Fibroblast of lung (primary cell): ENCODE data around the gene PRKCA.

Source experiments
- EZH2 ChIP-seq: IDR thresholded peaks from 2 replicates; pipeline ENCODE4 v1.5.1; 2012; ENCODE audit warnings: low read length, control low read depth, mild to moderate bottlenecking; ENCODE audit errors: missing control alignments
- TF ChIP-seq, protein P1 (sequence below), 2 donors: IDR thresholded peaks in 1 of 2; conservative IDR thresholded peaks in 1 of 2; 1 replicate in 1 of 2; 2 replicates in 1 of 2; pipeline ENCODE4 v1.5.1; 2011 to 2012; ENCODE audit warnings: low read length in 2 of 2, control low read depth in 1 of 2, inconsistent platforms in 1 of 2, low read depth in 1 of 2, mild to moderate bottlenecking in 1 of 2

GRCh38 chr17:66858226-66859083 is 556.0 kb downstream of the PRKCA start:
- TF ChIP-seq EZH2, result no peak
- TF ChIP-seq, protein P1, sequence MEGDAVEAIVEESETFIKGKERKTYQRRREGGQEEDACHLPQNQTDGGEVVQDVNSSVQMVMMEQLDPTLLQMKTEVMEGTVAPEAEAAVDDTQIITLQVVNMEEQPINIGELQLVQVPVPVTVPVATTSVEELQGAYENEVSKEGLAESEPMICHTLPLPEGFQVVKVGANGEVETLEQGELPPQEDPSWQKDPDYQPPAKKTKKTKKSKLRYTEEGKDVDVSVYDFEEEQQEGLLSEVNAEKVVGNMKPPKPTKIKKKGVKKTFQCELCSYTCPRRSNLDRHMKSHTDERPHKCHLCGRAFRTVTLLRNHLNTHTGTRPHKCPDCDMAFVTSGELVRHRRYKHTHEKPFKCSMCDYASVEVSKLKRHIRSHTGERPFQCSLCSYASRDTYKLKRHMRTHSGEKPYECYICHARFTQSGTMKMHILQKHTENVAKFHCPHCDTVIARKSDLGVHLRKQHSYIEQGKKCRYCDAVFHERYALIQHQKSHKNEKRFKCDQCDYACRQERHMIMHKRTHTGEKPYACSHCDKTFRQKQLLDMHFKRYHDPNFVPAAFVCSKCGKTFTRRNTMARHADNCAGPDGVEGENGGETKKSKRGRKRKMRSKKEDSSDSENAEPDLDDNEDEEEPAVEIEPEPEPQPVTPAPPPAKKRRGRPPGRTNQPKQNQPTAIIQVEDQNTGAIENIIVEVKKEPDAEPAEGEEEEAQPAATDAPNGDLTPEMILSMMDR (conservative IDR thresholded peaks at IDR 0.05 in 1 of 2, IDR thresholded peaks at IDR 0.05 in 1 of 2; ENCODE audit: low read depth in 1 of 2, low read length in 2 of 2), result no peak
